H9 (cell line): Measurements from ENCODE around the gene PLAAT3. TPM values are rescaled to one million over a fixed set of nuclear protein-coding genes. Genes with fewer than 3 reads are reported as not detected.

ENCODE experiments used
- DNase-seq: peaks from one replicate; pipeline ENCODE4 v3.0.0-alpha.2; 2017
- H2AFZ ChIP-seq: one replicate; pipeline ENCODE4 v1.6.1; 2013; ENCODE audit warnings: mild to moderate bottlenecking, low read length, control low read depth, moderate library complexity
- H2AK5ac ChIP-seq: 2 replicates; pipeline ENCODE4 v1.6.1; 2013; ENCODE audit warnings: low read length, control low read depth, mixed read lengths; ENCODE audit not compliant: insufficient read length
- H2BK120ac ChIP-seq: one replicate; pipeline ENCODE4 v1.6.1; 2013; ENCODE audit warnings: low read depth, mild to moderate bottlenecking, low read length, control low read depth, inconsistent platforms; ENCODE audit not compliant: poor library complexity, severe bottlenecking
- H2BK12ac ChIP-seq: 2 replicates; pipeline ENCODE4 v1.6.1; 2013; ENCODE audit warnings: low read length, control low read depth, mixed read lengths, low read depth; ENCODE audit not compliant: insufficient read length
- H2BK15ac ChIP-seq: 2 replicates; pipeline ENCODE4 v1.6.1; 2013; ENCODE audit warnings: low read depth, low read length, control low read depth
- H2BK20ac ChIP-seq: one replicate; pipeline ENCODE4 v1.6.1; 2013; ENCODE audit warnings: low read depth, mild to moderate bottlenecking, low read length, control low read depth, inconsistent platforms; ENCODE audit not compliant: poor library complexity, severe bottlenecking
- H2BK5ac ChIP-seq: 2 replicates; pipeline ENCODE4 v1.6.1; 2013; ENCODE audit warnings: low read length, control low read depth, mixed read lengths; ENCODE audit not compliant: insufficient read length
- H3K14ac ChIP-seq: 2 replicates; pipeline ENCODE4 v1.6.1; 2013; ENCODE audit warnings: low read length, control low read depth; ENCODE audit not compliant: insufficient read depth
- H3K18ac ChIP-seq: 2 replicates; pipeline ENCODE4 v1.6.1; 2013; ENCODE audit warnings: low read depth, mild to moderate bottlenecking, mixed read lengths, low read length, control low read depth; ENCODE audit not compliant: insufficient read length
- H3K23ac ChIP-seq: 2 replicates; pipeline ENCODE4 v1.6.1; 2013; ENCODE audit warnings: low read length, control low read depth, mixed read lengths, low read depth; ENCODE audit not compliant: insufficient read length
- H3K23me2 ChIP-seq: 2 replicates; pipeline ENCODE4 v1.6.1; 2013; ENCODE audit warnings: low read depth, mild to moderate bottlenecking, mixed read lengths, low read length, control low read depth; ENCODE audit not compliant: insufficient read length, poor library complexity, severe bottlenecking
- H3K27ac ChIP-seq: 2 replicates; pipeline ENCODE4 v1.5.1; 2013; ENCODE audit warnings: low read length, control low read depth, mixed read lengths, low read depth; ENCODE audit not compliant: insufficient read length
- H3K27me3 ChIP-seq: 2 replicates; pipeline ENCODE4 v1.6.1; 2013; ENCODE audit warnings: low read length, control low read depth, inconsistent platforms; ENCODE audit not compliant: insufficient read depth
- H3K4ac ChIP-seq: 2 replicates; pipeline ENCODE4 v1.6.1; 2013; ENCODE audit warnings: low read depth, mild to moderate bottlenecking, control low read depth, inconsistent platforms, low read length, moderate library complexity
- H3K4me1 ChIP-seq: 2 replicates; pipeline ENCODE4 v1.6.1; 2013; ENCODE audit warnings: low read length, control low read depth, inconsistent platforms; ENCODE audit not compliant: insufficient read depth
- H3K4me2 ChIP-seq: 2 replicates; pipeline ENCODE4 v1.6.1; 2013; ENCODE audit warnings: low read length, control low read depth, mixed read lengths; ENCODE audit not compliant: insufficient read length, insufficient read depth
- H3K56ac ChIP-seq: 2 replicates; pipeline ENCODE4 v1.6.1; 2013; ENCODE audit warnings: low read depth, mild to moderate bottlenecking, mixed read lengths, low read length, control low read depth; ENCODE audit not compliant: insufficient read length
- H3K79me1 ChIP-seq: 2 replicates; pipeline ENCODE4 v1.6.1; 2013; ENCODE audit warnings: low read depth, mild to moderate bottlenecking, moderate library complexity, low read length, control low read depth, inconsistent platforms; ENCODE audit not compliant: insufficient read depth, poor library complexity, severe bottlenecking
- H3K79me2 ChIP-seq: 2 replicates; pipeline ENCODE4 v1.6.1; 2013; ENCODE audit warnings: low read length, control low read depth, inconsistent platforms; ENCODE audit not compliant: insufficient read depth
- H3K9ac ChIP-seq: 2 replicates; pipeline ENCODE4 v1.6.1; 2013; ENCODE audit warnings: low read length, control low read depth, mixed read lengths; ENCODE audit not compliant: insufficient read length; ENCODE audit errors: extremely low read depth
- H3K9me3 ChIP-seq: one replicate; pipeline ENCODE4 v1.6.1; 2013; ENCODE audit warnings: low read depth, low read length, inconsistent platforms; ENCODE audit not compliant: control insufficient read depth
- H3T11ph ChIP-seq: one replicate; pipeline ENCODE4 v1.6.1; 2013; ENCODE audit warnings: mild to moderate bottlenecking, low read length, control low read depth, inconsistent platforms
- H4K20me1 ChIP-seq: one replicate; pipeline ENCODE4 v1.6.1; 2013; ENCODE audit not compliant: control insufficient read depth, insufficient read length, insufficient read depth
- H4K5ac ChIP-seq: 2 replicates; pipeline ENCODE4 v1.6.1; 2013; ENCODE audit warnings: low read depth, mild to moderate bottlenecking, mixed read lengths, low read length, control low read depth; ENCODE audit not compliant: insufficient read length
- H4K8ac ChIP-seq: replicated peaks from 2 replicates; pipeline ENCODE4 v1.6.1; 2013; ENCODE audit warnings: low read length, control low read depth, mixed read lengths, low read depth; ENCODE audit not compliant: insufficient read length
- H4K91ac ChIP-seq: 2 replicates; pipeline ENCODE4 v1.6.1; 2013; ENCODE audit warnings: low read depth, mild to moderate bottlenecking, moderate library complexity, mixed read lengths, low read length, control low read depth; ENCODE audit not compliant: insufficient read length
- H3K27ac Mint-ChIP-seq, 3 experiments: 2 replicates in 2 of 3; 3 replicates in 1 of 3; pipeline ENCODE4 v1.8.0; 2020 to 2021; ENCODE audit warnings: mixed read lengths in 3 of 3, mild to moderate bottlenecking in 1 of 3, moderate library complexity in 1 of 3
- H3K27me3 Mint-ChIP-seq: 2 replicates; pipeline ENCODE4 v1.8.0; 2021; ENCODE audit warnings: low read depth, mild to moderate bottlenecking, moderate library complexity, mixed read lengths
- H3K36me3 Mint-ChIP-seq, 3 experiments: 2 replicates in 2 of 3; 3 replicates in 1 of 3; pipeline ENCODE4 v1.8.0; 2020 to 2021; ENCODE audit warnings: low read depth in 3 of 3, mixed read lengths in 3 of 3; ENCODE audit not compliant: insufficient read depth in 1 of 3
- H3K4me1 Mint-ChIP-seq, 2 experiments: 2 replicates each; pipeline ENCODE4 v1.8.0; 2020; ENCODE audit warnings: mixed read lengths in 2 of 2
- H3K4me3 Mint-ChIP-seq, 2 experiments: 2 replicates in 1 of 2; 3 replicates in 1 of 2; pipeline ENCODE4 v1.8.0; 2020 to 2021; ENCODE audit warnings: mild to moderate bottlenecking in 2 of 2, mixed read lengths in 2 of 2, moderate library complexity in 1 of 2
- H3K9me3 Mint-ChIP-seq, 2 experiments: 2 replicates in 1 of 2; 3 replicates in 1 of 2; pipeline ENCODE4 v1.8.0; 2020; ENCODE audit warnings: mild to moderate bottlenecking in 2 of 2, mixed read lengths in 2 of 2, moderate library complexity in 1 of 2
- WGBS: extraction: QIAGEN DNeasy Blood & Tissue Kit; methylation state at CpG from one replicate; pipeline ENCODE4 v1.1.7; 2013; ENCODE audit warnings: missing lambda C conversion rate, low lambda C conversion rate, mixed read lengths; ENCODE audit not compliant: insufficient read length; ENCODE audit errors: extremely low coverage; 5-methylcytosine and 5-hydroxymethylcytosine counted together
- total RNA-seq: library from RNA; stranded (reverse); gene quantifications from 2 replicates; pipeline ENCODE4 v1.2.1, GENCODE V29; 2021
- TF ChIP-seq, protein P1 (sequence below): fragments of 200-600 bp; sonication (generic); conservative IDR thresholded peaks from 3 replicates; pipeline ENCODE4 v1.8.0; 2021; ENCODE audit warnings: antibody characterized with exemption, mild to moderate bottlenecking

Gene PLAAT3
- total RNA-seq, 1 experiment from 2014 or later = 188 TPM

- Histone ChIP-seq H3K9me3 (peaks cover 17% of the 10 kb centered on the region), H2AFZ (no peak overlapping the region), H2BK15ac (no peak overlapping the region), H3K14ac (no peak overlapping the region), H3K9ac (no peak overlapping the region), H3K27ac (peak overlapping the region; percentile 4), H3K4me1 (peaks cover 9% of the 10 kb centered on the region; the same call in 1 of the 2 replicates), H3T11ph (no peak overlapping the region), H2BK12ac (no peak overlapping the region), H2AK5ac (no peak overlapping the region), H4K5ac (no peak overlapping the region), H3K27me3 (no peaks in the 10 kb centered on the region), H3K56ac (no peak overlapping the region), H3K79me1 (no peaks in the 10 kb centered on the region), H3K18ac (no peak overlapping the region), H2BK20ac (no peak overlapping the region), H3K23me2 (no peaks in the 10 kb centered on the region), H3K4ac (no peak overlapping the region), H3K4me2 (no peak overlapping the region), H4K20me1 (no peaks in the 10 kb centered on the region), H2BK120ac (peak overlapping the region; percentile 8), H3K23ac (no peak overlapping the region), H2BK5ac (no peak overlapping the region), H3K79me2 (no peaks in the 10 kb centered on the region), H4K91ac (no peak overlapping the region), H4K8ac (no peak overlapping the region)
- H3K27ac Mint-ChIP-seq = peak overlapping the region; percentile 40 to 99 (median 97); a peak in 6 of 7 replicates
- no peak for DNase-seq
- TF ChIP-seq, protein P1, sequence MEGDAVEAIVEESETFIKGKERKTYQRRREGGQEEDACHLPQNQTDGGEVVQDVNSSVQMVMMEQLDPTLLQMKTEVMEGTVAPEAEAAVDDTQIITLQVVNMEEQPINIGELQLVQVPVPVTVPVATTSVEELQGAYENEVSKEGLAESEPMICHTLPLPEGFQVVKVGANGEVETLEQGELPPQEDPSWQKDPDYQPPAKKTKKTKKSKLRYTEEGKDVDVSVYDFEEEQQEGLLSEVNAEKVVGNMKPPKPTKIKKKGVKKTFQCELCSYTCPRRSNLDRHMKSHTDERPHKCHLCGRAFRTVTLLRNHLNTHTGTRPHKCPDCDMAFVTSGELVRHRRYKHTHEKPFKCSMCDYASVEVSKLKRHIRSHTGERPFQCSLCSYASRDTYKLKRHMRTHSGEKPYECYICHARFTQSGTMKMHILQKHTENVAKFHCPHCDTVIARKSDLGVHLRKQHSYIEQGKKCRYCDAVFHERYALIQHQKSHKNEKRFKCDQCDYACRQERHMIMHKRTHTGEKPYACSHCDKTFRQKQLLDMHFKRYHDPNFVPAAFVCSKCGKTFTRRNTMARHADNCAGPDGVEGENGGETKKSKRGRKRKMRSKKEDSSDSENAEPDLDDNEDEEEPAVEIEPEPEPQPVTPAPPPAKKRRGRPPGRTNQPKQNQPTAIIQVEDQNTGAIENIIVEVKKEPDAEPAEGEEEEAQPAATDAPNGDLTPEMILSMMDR = no peak
- peaks cover 42 to 44% of the 10 kb centered on the region in 2 experiments for H3K4me1 Mint-ChIP-seq
- peak overlapping the region in 1 of 2 experiments; percentile 41; a peak in 2 of 5 replicates for H3K4me3 Mint-ChIP-seq
- peaks cover 6 to 31% (median 23%) of the 10 kb centered on the region in 3 experiments for H3K36me3 Mint-ChIP-seq
- peaks cover 19 to 35% of the 10 kb centered on the region in 2 experiments for H3K9me3 Mint-ChIP-seq
- no peaks in the 10 kb centered on the region for H3K27me3 Mint-ChIP-seq
- WGBS = no CpG with 5 or more reads among the region's 2 CpGs
Measured at GRCh38 chr11:63527667-63528066, 86.6 kb downstream of the PLAAT3 start.

Other genes with a start within 250 kb of the PLAAT3 start
- not detected in 2 replicates for gene SLC22A9, start 244.6 kb downstream of the PLAAT3 start, total RNA-seq
- gene PLAAT5, start 123.3 kb downstream of the PLAAT3 start, total RNA-seq = 8.5 and 9.6 TPM in 2 replicates
- gene LGALS12, start 108.3 kb downstream of the PLAAT3 start, total RNA-seq = 1.9 and 2.0 TPM in 2 replicates
- 3.1 and 3.5 TPM in 2 replicates for gene PLAAT4, start 77.6 kb downstream of the PLAAT3 start, total RNA-seq
- gene PLAAT2, start 51.1 kb downstream of the PLAAT3 start, total RNA-seq = 0.31 and 0.52 TPM in 2 replicates
- gene ATL3, start 56.9 kb upstream of the PLAAT3 start, total RNA-seq = 24.0 and 25.4 TPM in 2 replicates
- 173 TPM in 2 replicates for gene RTN3, start 67.1 kb upstream of the PLAAT3 start, total RNA-seq
- 48.2 and 49.3 TPM in 2 replicates for gene ZFTA, start 154.3 kb upstream of the PLAAT3 start, total RNA-seq
- 121 TPM in 2 replicates for gene SPINDOC, start 199.0 kb upstream of the PLAAT3 start, total RNA-seq
- 45.7 and 49.6 TPM in 2 replicates for gene MARK2, start 224.7 kb upstream of the PLAAT3 start, total RNA-seq